Gastroesophageal sphincter (tissue), 4 donors: ENCODE measurements around the gene SGCE. TPM values are rescaled to one million over a fixed set of nuclear protein-coding genes. Genes with fewer than 3 reads are reported as not detected.

Experiments
- ATAC-seq: fragments of 150-250 bp; one replicate; pipeline ENCODE4 v1.9.1; 2016; ENCODE audit warnings: mild to moderate bottlenecking, moderate library complexity
- H3K27ac ChIP-seq, 4 donors: fragments of 200-600 bp; sonication (generic) in 3 of 4; 1 replicate in 3 of 4; 2 replicates in 1 of 4; pipeline ENCODE4 v1.5.1; 2016 to 2019
- H3K27me3 ChIP-seq: fragments of 200-600 bp; sonication (generic); one replicate; pipeline ENCODE4 v1.5.1; 2019
- H3K36me3 ChIP-seq, 2 donors: fragments of 200-600 bp; sonication (generic); one replicate each; pipeline ENCODE4 v1.5.1; 2019; ENCODE audit warnings: control low read depth in 1 of 2
- H3K4me1 ChIP-seq, 3 donors: fragments of 200-600 bp; sonication (generic); 1 replicate in 2 of 3; 2 replicates in 1 of 3; pipeline ENCODE4 v1.5.1; 2016 to 2019; ENCODE audit warnings: control low read depth in 2 of 3
- H3K4me3 ChIP-seq, 2 donors: fragments of 200-600 bp; sonication (generic); one replicate each; pipeline ENCODE4 v1.5.1; 2019; ENCODE audit warnings: mild to moderate bottlenecking in 1 of 2, moderate library complexity in 1 of 2
- H3K9me3 ChIP-seq, 3 donors: fragments of 200-600 bp; sonication (generic); one replicate each; pipeline ENCODE4 v1.5.1; 2017 to 2019; ENCODE audit warnings: control low read depth in 2 of 3
- EP300 ChIP-seq: sonication (generic); formaldehyde crosslinking; IDR thresholded peaks from one replicate; pipeline ENCODE4 v1.6.1; 2017; ENCODE audit warnings: antibody characterized with exemption, mild to moderate bottlenecking
- POLR2A ChIP-seq, 2 donors: fragments of 450-650 bp; IDR thresholded peaks; one replicate each; pipeline ENCODE4 v1.6.1; 2017; ENCODE audit warnings: antibody characterized with exemption in 2 of 2, mild to moderate bottlenecking in 2 of 2, moderate library complexity in 1 of 2
- POLR2AphosphoS5 ChIP-seq: sonication (generic); formaldehyde crosslinking; IDR thresholded peaks from one replicate; pipeline ENCODE4 v1.6.1; 2017; ENCODE audit warnings: antibody characterized with exemption
- WGBS, 2 donors: methylation state at CpG; one replicate each; pipeline ENCODE4 v1.1.5; 2018; ENCODE audit warnings: low coverage in 1 of 2; 5-methylcytosine and 5-hydroxymethylcytosine counted together
- total RNA-seq, 4 donors: library from RNA; depleted of rRNA; stranded (reverse); fragments of >200 nt; gene quantifications; one replicate each; pipeline ENCODE4 v1.1.0, GENCODE V29; 2016
- TF ChIP-seq, protein P1 (sequence below), 4 experiments: fragments of 200-600 bp in 2 of 4; fragments of 450-650 bp in 2 of 4; sonication (generic) in 1 of 4; IDR thresholded peaks; one replicate each; pipeline ENCODE4 v1.5.1; 2017 to 2019; ENCODE audit warnings: antibody characterized with exemption in 4 of 4, mild to moderate bottlenecking in 2 of 4, moderate library complexity in 2 of 4

The SGCE gene
- total RNA-seq, 4 donors from 2014 or later = 92.5 to 138 (median 123) TPM

GRCh38 chr7:94697035-94697974 is 41.4 kb upstream of the SGCE start:
- 50 to 65% methylated on average over 1 of the region's 1 CpG for WGBS, 2 donors
- Histone ChIP-seq H3K4me1 (peaks cover 0 to 15% (median 0%) of the 10 kb centered on the region in 3 donors), H3K27ac (no peak overlapping the region)

GRCh38 chr7:94687810-94688209 is 31.9 kb upstream of the SGCE start:
- no peak overlapping the region for H3K4me3 ChIP-seq
- H3K36me3 ChIP-seq = no peaks in the 10 kb centered on the region
- H3K9me3 ChIP-seq = no peaks in the 10 kb centered on the region
- TF ChIP-seq EP300 (no peak), POLR2A (IDR thresholded peaks at IDR 0.05) (no peak)
- TF ChIP-seq, protein P1, sequence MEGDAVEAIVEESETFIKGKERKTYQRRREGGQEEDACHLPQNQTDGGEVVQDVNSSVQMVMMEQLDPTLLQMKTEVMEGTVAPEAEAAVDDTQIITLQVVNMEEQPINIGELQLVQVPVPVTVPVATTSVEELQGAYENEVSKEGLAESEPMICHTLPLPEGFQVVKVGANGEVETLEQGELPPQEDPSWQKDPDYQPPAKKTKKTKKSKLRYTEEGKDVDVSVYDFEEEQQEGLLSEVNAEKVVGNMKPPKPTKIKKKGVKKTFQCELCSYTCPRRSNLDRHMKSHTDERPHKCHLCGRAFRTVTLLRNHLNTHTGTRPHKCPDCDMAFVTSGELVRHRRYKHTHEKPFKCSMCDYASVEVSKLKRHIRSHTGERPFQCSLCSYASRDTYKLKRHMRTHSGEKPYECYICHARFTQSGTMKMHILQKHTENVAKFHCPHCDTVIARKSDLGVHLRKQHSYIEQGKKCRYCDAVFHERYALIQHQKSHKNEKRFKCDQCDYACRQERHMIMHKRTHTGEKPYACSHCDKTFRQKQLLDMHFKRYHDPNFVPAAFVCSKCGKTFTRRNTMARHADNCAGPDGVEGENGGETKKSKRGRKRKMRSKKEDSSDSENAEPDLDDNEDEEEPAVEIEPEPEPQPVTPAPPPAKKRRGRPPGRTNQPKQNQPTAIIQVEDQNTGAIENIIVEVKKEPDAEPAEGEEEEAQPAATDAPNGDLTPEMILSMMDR (IDR thresholded peaks at IDR 0.05) = no peak
- WGBS, 2 donors = no CpG with 5 or more reads among the region's 2 CpGs
- H3K4me1 ChIP-seq = no peaks in the 10 kb centered on the region
- no peak for ATAC-seq
- no peak overlapping the region for H3K27ac ChIP-seq
- H3K27me3 ChIP-seq = no peaks in the 10 kb centered on the region

More at GRCh38 chr7:94697035-94697974, 41.4 kb upstream of the SGCE start:
- peak; percentile 92 for ATAC-seq
- no peak overlapping the region for H3K4me3 ChIP-seq
- TF ChIP-seq POLR2AphosphoS5 (peak; percentile 85), EP300 (no peak)
- TF ChIP-seq, protein P1 (IDR thresholded peaks at IDR 0.05) = no peak
- H3K36me3 ChIP-seq = no peaks in the 10 kb centered on the region
- no peaks in the 10 kb centered on the region for H3K27me3 ChIP-seq
- no peaks in the 10 kb centered on the region for H3K9me3 ChIP-seq

GRCh38 chr7:94687076-94687475 is 31.1 kb upstream of the SGCE start:
- H3K27me3 ChIP-seq = no peaks in the 10 kb centered on the region
- H3K36me3 ChIP-seq = no peaks in the 10 kb centered on the region
- H3K27ac ChIP-seq = no peak overlapping the region
- ATAC-seq = no peak
- no peaks in the 10 kb centered on the region for H3K9me3 ChIP-seq
- TF ChIP-seq, protein P1 (IDR thresholded peaks at IDR 0.05) = no peak
- TF ChIP-seq POLR2AphosphoS5 = no peak
- no peak overlapping the region for H3K4me3 ChIP-seq
- H3K4me1 ChIP-seq = no peaks in the 10 kb centered on the region
- 65 to 86% methylated on average over 2 of the region's 2 CpGs for WGBS, 2 donors

DNA sequence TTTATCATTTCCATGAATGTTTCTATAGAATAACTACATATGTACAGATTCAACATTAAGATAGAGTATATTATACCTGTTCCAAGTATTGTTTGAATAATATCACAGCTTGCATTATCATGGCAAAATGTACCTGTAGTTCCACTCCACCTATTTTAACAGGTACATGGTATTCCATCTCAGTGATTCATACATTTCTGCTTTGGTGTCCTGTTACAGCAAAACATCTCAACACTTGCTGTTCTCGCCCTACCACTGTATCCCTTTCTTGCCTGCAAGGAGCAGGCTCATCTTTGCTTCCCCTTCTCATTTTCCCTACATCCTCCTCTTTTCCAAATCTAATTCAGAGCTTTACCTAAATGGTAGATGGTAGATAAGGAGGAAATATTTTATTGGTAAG is 27.1 kb upstream of the SGCE start:
- Histone ChIP-seq H3K27ac (no peak overlapping the region), H3K4me1 (no peaks in the 10 kb centered on the region), H3K27me3 (no peaks in the 10 kb centered on the region), H3K9me3 (no peaks in the 10 kb centered on the region), H3K36me3 (no peaks in the 10 kb centered on the region), H3K4me3 (no peak overlapping the region)
- no peak for ATAC-seq
- TF ChIP-seq POLR2AphosphoS5 (no peak), EP300 (no peak), POLR2A (IDR thresholded peaks at IDR 0.05) (no peak)
- TF ChIP-seq, protein P1 (IDR thresholded peaks at IDR 0.05) = no peak
- WGBS, 2 donors = 78 to 80% methylated on average over 1 of the region's 1 CpG

DNA sequence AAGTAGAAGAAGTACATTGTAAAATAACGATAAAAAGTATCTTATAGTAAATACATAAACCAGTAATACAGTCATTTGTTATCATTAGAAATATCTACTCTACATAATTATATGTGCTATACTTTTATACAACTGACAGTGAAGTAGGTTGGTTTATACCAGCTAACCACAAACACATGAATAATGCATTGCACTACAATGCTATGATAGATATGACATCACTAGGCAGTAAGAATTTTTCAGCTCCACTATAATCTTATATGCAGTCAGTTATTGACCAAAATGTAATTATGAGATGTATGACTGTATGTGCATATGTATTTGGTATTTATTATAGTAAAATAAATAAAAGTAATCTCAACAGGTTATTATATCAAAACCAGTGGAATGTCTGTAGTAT is 23.4 kb upstream of the SGCE start:
- H3K9me3 ChIP-seq = no peaks in the 10 kb centered on the region
- no peaks in the 10 kb centered on the region for H3K4me1 ChIP-seq
- no peak for ATAC-seq
- H3K4me3 ChIP-seq = no peak overlapping the region
- H3K27ac ChIP-seq = no peak overlapping the region
- no peaks in the 10 kb centered on the region for H3K27me3 ChIP-seq
- TF ChIP-seq POLR2A (IDR thresholded peaks at IDR 0.05) = no peak
- TF ChIP-seq POLR2AphosphoS5 = no peak
- TF ChIP-seq, protein P1 (IDR thresholded peaks at IDR 0.05) = no peak
- no peak for TF ChIP-seq EP300
- H3K36me3 ChIP-seq = no peaks in the 10 kb centered on the region
- 56 to 80% methylated on average over 1 of the region's 1 CpG for WGBS, 2 donors
